MCF 10A (cell line): Measurements from ENCODE around the gene HOXB7. TPM values are rescaled to one million over a fixed set of nuclear protein-coding genes. Genes with fewer than 3 reads are reported as not detected.

Source experiments
- BruUV-seq: library from RNA; stranded (reverse); fragments of 400-500 nt; replicated peaks from 2 replicates; lab custom pipeline; 2021; lab: Mats Ljungman, UMichigan
- CTCF ChIA-PET: fragments of 300-600 bp; sonication (Branson Sonifier 250); formaldehyde crosslinking; extraction: SDS; loops from one replicate; lab custom pipeline; 2021; ENCODE audit warnings: antibody characterized with exemption, inconsistent platforms; lab: Yijun Ruan, JAX
- POLR2A ChIA-PET: fragments of 300-600, 350-650 bp; sonication (Branson Sonifier 250); formaldehyde crosslinking; extraction: SDS; loops from one replicate; lab custom pipeline; 2020; ENCODE audit warnings: antibody characterized with exemption, inconsistent platforms; lab: Yijun Ruan, JAX
- DNase-seq: peaks from one replicate; pipeline ENCODE4 v3.0.0-alpha.2; 2018; ENCODE audit not compliant: unreplicated experiment
- H3K27ac Mint-ChIP-seq: one replicate; pipeline ENCODE4 v1.8.0; 2022; ENCODE audit warnings: mild to moderate bottlenecking, low read depth, mixed read lengths; ENCODE audit not compliant: unreplicated experiment
- H3K27me3 Mint-ChIP-seq: one replicate; pipeline ENCODE4 v1.8.0; 2022; ENCODE audit warnings: mixed read lengths; ENCODE audit not compliant: insufficient read depth, unreplicated experiment
- H3K36me3 Mint-ChIP-seq: one replicate; pipeline ENCODE4 v1.8.0; 2022; ENCODE audit warnings: mild to moderate bottlenecking, moderate library complexity, mixed read lengths; ENCODE audit not compliant: insufficient read depth, unreplicated experiment
- H3K4me1 Mint-ChIP-seq: one replicate; pipeline ENCODE4 v1.8.0; 2022; ENCODE audit warnings: mixed read lengths; ENCODE audit not compliant: insufficient read depth, unreplicated experiment
- H3K4me3 Mint-ChIP-seq: one replicate; pipeline ENCODE4 v1.8.0; 2022; ENCODE audit warnings: mild to moderate bottlenecking, moderate library complexity, mixed read lengths; ENCODE audit not compliant: unreplicated experiment
- H3K9me3 Mint-ChIP-seq: one replicate; pipeline ENCODE4 v1.8.0; 2022; ENCODE audit warnings: mixed read lengths; ENCODE audit not compliant: unreplicated experiment
- intact Hi-C: fragments of 100-400 bp; cut with micrococcal nuclease; formaldehyde crosslinking; loops from 2 replicates; pipeline ENCODE4 v1.14.1; 2022
- total RNA-seq: library from RNA; stranded (reverse); gene quantifications from 2 replicates; pipeline ENCODE4 v1.2.3, GENCODE V29; 2022
- TF ChIP-seq, protein P1 (sequence below): fragments of 200-600 bp; IDR thresholded peaks from one replicate; pipeline ENCODE4 v1.8.0; 2022; ENCODE audit warnings: antibody characterized with exemption, mild to moderate bottlenecking; ENCODE audit not compliant: unreplicated experiment

HOXB7 gene
- total RNA-seq, 1 experiment from 2014 or later, result not detected

- Mint-ChIP-seq H3K27me3 (peaks cover 26% of the 10 kb centered on the region), H3K27ac (no peak overlapping the region), H3K4me3 (peak overlapping the region; percentile 65), H3K9me3 (no peaks in the 10 kb centered on the region), H3K36me3 (no peaks in the 10 kb centered on the region), H3K4me1 (no peaks in the 10 kb centered on the region)
- TF ChIP-seq, protein P1, sequence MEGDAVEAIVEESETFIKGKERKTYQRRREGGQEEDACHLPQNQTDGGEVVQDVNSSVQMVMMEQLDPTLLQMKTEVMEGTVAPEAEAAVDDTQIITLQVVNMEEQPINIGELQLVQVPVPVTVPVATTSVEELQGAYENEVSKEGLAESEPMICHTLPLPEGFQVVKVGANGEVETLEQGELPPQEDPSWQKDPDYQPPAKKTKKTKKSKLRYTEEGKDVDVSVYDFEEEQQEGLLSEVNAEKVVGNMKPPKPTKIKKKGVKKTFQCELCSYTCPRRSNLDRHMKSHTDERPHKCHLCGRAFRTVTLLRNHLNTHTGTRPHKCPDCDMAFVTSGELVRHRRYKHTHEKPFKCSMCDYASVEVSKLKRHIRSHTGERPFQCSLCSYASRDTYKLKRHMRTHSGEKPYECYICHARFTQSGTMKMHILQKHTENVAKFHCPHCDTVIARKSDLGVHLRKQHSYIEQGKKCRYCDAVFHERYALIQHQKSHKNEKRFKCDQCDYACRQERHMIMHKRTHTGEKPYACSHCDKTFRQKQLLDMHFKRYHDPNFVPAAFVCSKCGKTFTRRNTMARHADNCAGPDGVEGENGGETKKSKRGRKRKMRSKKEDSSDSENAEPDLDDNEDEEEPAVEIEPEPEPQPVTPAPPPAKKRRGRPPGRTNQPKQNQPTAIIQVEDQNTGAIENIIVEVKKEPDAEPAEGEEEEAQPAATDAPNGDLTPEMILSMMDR, result peak; percentile 97
- BruUV-seq, result no TSS peak
- peak; percentile 72 for DNase-seq
- ChIA-PET POLR2A (interaction anchor here (1.0 kb wide), 1 partner anchor 286 kb away, joined by 3 read pairs; no protein-coding TSS in a partner anchor), CTCF (interaction anchor here (0.6 to 2.1 kb wide), 14 partner anchors 24 to 748 kb away, joined by 3 to 23 read pairs (median 4); no protein-coding TSS in a partner anchor)
- intact Hi-C loops, result loop anchor here (2.0 kb wide), 1 partner anchor 257 kb away; no protein-coding TSS in a partner anchor
Measured at GRCh38 chr17:48593840-48594537, 16.8 kb downstream of the HOXB7 start.

- intact Hi-C loops, result no loop called here
- CTCF ChIA-PET, result interaction anchor here (0.6 to 2.1 kb wide), 19 partner anchors 16 to 757 kb away, joined by 3 to 23 read pairs (median 5); no protein-coding TSS in a partner anchor
- Mint-ChIP-seq H3K9me3 (no peaks in the 10 kb centered on the region), H3K4me1 (no peaks in the 10 kb centered on the region), H3K36me3 (no peaks in the 10 kb centered on the region), H3K27me3 (peaks cover 26% of the 10 kb centered on the region), H3K4me3 (peak within 1 kb of the TSS; percentile 65), H3K27ac (no peak within 1 kb of the TSS)
- POLR2A ChIA-PET, result interaction anchor here (0.6 kb wide), 1 partner anchor 442 kb away, joined by 3 read pairs; no protein-coding TSS in a partner anchor
- BruUV-seq, result no TSS peak
- no peak for DNase-seq
- TF ChIP-seq, protein P1, result no peak
Measured at GRCh38 chr17:48593126-48593829, 17.5 kb downstream of the HOXB7 start, which contains the start of gene HOXB5. Gene HOXB5, minus strand, starts transcription at chr17:48593779. Its CDS starts 97 bp downstream, at chr17:48593682.

GRCh38 chr17:48592577-48592976 lies 18.2 kb downstream of the HOXB7 start:
- no peak for DNase-seq
- H3K4me3 Mint-ChIP-seq, result no peak overlapping the region
- H3K27ac Mint-ChIP-seq, result no peak overlapping the region
- H3K27me3 Mint-ChIP-seq, result peaks cover 25% of the 10 kb centered on the region
- intact Hi-C loops, result no loop called here
- ChIA-PET CTCF (interaction anchor here (0.8 to 2.1 kb wide), 12 partner anchors 15 to 438 kb away, joined by 3 to 23 read pairs (median 8); no protein-coding TSS in a partner anchor), POLR2A (interaction anchor here (0.6 kb wide), 1 partner anchor 441 kb away, joined by 3 read pairs; no protein-coding TSS in a partner anchor)
- no TSS peak for BruUV-seq
- H3K4me1 Mint-ChIP-seq, result no peaks in the 10 kb centered on the region
- no peaks in the 10 kb centered on the region for H3K36me3 Mint-ChIP-seq
- H3K9me3 Mint-ChIP-seq, result no peaks in the 10 kb centered on the region
- TF ChIP-seq, protein P1, result no peak
